Measurements from ENCODE around the gene TOR3A. TPM values are rescaled to one million over a fixed set of nuclear protein-coding genes. Genes with fewer than 3 reads are reported as not detected.

The TOR3A gene
- total RNA-seq, 1 donor from 2014 or later, result 35.3 TPM

GRCh38 chr1:179047636-179047997 is 34.3 kb upstream of the TOR3A start:
- no peak for DNase-seq (ENCODE audit: low spot score)
- no peak overlapping the region for H3K27ac Mint-ChIP-seq
- no peaks in the 10 kb centered on the region for H3K27me3 Mint-ChIP-seq (ENCODE audit: low read depth)
- H3K4me1 Mint-ChIP-seq (ENCODE audit: low read depth), result peaks cover 4% of the 10 kb centered on the region
- intact Hi-C loops (cut with micrococcal nuclease), result no loop called here
- no peak overlapping the region for H3K4me3 Mint-ChIP-seq (ENCODE audit: low read depth)
- H3K9me3 Mint-ChIP-seq, result no peaks in the 10 kb centered on the region
- peaks cover 6% of the 10 kb centered on the region for H3K36me3 Mint-ChIP-seq (ENCODE audit: low read depth)

DNA sequence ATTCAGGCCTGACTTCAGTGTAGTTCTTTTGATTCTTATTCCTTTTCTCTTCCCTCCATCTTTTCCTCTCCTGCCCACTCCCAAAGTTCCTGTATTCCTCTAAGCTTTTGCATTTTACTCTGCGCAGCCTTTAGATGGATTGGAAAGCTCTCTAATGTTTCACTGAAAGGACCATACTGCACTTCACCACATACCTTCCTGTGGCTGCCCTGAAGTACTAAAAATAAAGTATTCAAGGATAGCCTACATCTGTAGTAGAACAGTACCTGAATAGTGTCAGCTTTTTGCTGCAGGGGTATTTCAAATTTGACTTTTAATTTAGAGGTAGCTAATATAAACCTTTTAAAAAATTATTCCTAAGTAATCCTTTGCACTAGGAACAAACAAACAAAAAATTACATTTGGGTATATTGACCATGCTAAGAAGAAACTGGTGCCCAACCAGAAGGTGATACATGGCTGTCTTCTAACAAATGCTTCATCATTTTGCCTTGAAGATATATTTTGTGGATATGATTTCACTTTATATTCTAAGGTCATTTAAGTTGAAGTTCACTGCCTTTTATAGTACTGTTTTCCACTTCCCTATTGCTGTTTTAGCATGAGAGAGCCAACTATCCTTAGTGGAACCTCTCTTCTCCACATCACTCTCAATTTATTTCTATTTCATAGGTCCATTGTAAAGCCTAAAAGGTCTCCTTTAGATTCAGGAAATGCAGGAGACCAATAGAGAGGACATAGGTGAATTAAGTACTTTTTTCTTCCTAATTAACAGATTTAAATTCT is 33.3 kb upstream of the TOR3A start:
- no peaks in the 10 kb centered on the region for H3K9me3 Mint-ChIP-seq
- no peak for DNase-seq (ENCODE audit: low spot score)
- H3K27ac Mint-ChIP-seq, result no peak overlapping the region
- peaks cover 4% of the 10 kb centered on the region for H3K4me1 Mint-ChIP-seq (ENCODE audit: low read depth)
- H3K4me3 Mint-ChIP-seq (ENCODE audit: low read depth), result no peak overlapping the region
- peaks cover 6% of the 10 kb centered on the region for H3K36me3 Mint-ChIP-seq (ENCODE audit: low read depth)
- H3K27me3 Mint-ChIP-seq (ENCODE audit: low read depth), result no peaks in the 10 kb centered on the region
- intact Hi-C loops (cut with micrococcal nuclease), result no loop called here

GRCh38 chr1:179052776-179053175 is 29.1 kb upstream of the TOR3A start:
- no peaks in the 10 kb centered on the region for H3K27me3 Mint-ChIP-seq (ENCODE audit: low read depth)
- no peak for DNase-seq (ENCODE audit: low spot score)
- H3K9me3 Mint-ChIP-seq, result no peaks in the 10 kb centered on the region
- no peak overlapping the region for H3K27ac Mint-ChIP-seq
- peaks cover 27% of the 10 kb centered on the region for H3K36me3 Mint-ChIP-seq (ENCODE audit: low read depth)
- peaks cover 2% of the 10 kb centered on the region for H3K4me1 Mint-ChIP-seq (ENCODE audit: low read depth)
- no peak overlapping the region for H3K4me3 Mint-ChIP-seq (ENCODE audit: low read depth)
- intact Hi-C loops (cut with micrococcal nuclease), result no loop called here

DNA sequence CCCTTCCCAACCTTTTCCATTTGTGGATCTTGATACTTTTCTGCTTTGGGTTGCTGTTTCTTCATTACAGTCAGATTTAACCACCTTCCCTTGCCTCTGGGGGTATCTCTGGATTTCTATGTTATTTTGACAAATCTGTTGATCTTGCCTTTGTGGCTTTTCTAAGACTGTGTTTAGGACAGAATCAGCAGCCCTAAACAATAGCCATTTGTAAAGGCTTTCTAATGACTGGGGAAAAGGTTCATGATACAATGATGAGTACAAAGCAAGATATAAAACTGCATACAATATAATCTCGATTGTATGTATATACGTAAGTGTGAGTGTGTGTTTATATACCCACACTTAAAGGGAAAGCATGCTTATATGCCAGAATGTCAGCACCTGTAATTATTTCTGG is 28.4 kb upstream of the TOR3A start:
- Mint-ChIP-seq H3K27ac (no peak overlapping the region), H3K36me3 (ENCODE audit: low read depth) (peaks cover 31% of the 10 kb centered on the region), H3K27me3 (ENCODE audit: low read depth) (no peaks in the 10 kb centered on the region), H3K9me3 (no peaks in the 10 kb centered on the region), H3K4me1 (ENCODE audit: low read depth) (no peaks in the 10 kb centered on the region), H3K4me3 (ENCODE audit: low read depth) (no peak overlapping the region)
- no peak for DNase-seq (ENCODE audit: low spot score)
- intact Hi-C loops (cut with micrococcal nuclease), result no loop called here

DNA sequence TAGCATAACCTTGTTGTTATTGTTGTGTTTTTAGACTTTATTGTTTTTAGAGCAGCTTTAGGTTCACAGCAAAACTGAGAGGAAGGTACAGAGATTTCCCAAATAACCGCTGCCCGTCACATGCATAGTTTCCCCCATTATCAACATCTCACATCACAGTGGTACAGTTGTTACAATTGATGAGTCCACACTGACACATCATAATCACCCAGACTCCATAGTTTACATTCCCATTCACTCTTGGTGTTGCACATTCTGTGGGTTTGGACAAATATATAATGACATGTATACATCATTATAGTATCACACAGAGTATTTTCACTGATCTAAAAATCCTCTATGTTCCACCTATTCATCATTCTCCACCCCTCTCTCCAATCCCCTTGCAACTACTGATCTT is 25.9 kb upstream of the TOR3A start:
- no peak overlapping the region for H3K27ac Mint-ChIP-seq
- intact Hi-C loops (cut with micrococcal nuclease), result no loop called here

DNA sequence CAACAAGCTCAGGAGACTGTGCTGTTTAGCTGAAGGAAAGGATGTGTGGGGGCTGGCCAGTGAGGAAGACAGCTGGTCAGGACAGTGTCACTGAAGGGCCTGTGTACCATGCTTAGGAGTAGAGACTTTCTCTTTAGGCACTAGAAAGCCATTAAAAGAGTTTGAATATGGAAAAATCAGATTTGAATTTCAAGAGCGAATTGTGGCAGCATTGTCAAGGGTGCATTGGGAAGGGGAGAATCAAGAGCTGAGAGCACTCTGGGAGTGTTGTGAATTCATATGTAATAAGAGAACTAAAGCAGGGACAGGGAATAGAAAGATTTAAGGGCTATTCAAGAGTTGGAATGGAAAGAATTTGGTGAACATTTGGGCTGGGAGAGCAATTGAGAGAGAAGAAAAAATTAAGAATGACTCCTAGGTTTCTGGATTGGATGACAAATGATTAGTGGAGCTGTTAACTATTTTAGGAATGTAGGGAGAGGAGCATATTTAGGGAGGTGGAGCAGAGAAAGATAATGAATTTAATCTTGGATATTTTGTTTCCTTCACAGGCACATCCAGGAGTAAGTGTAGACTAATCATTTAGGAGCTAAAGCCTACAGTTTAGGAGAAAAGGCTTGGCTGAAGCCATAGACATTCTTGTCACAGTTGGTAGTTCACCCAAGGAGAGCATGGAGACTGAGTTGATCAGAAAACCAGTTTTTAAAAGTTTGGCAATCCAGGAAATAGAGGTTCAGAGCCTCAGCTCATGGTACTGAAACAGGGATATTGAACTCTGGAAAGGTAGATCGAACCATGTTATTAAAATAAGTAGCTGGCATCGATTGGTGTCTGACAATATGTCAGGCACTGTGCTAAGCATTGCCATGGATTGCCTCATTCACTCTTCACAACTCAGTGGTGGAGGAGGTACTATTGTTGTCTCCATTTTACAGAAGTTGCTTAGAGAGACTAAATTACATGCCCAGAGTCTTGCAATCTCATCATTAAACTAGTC is 23.1 kb upstream of the TOR3A start:
- DNase-seq (ENCODE audit: low spot score), result no peak
- Mint-ChIP-seq H3K27me3 (ENCODE audit: low read depth) (no peaks in the 10 kb centered on the region), H3K9me3 (no peaks in the 10 kb centered on the region), H3K36me3 (ENCODE audit: low read depth) (peaks cover 42% of the 10 kb centered on the region), H3K27ac (no peak overlapping the region), H3K4me1 (ENCODE audit: low read depth) (no peaks in the 10 kb centered on the region), H3K4me3 (ENCODE audit: low read depth) (no peak overlapping the region)
- intact Hi-C loops (cut with micrococcal nuclease), result no loop called here

More for the DNA sequence above, 25.9 kb upstream of the TOR3A start:
- Mint-ChIP-seq H3K4me1 (ENCODE audit: low read depth) (no peaks in the 10 kb centered on the region), H3K9me3 (no peaks in the 10 kb centered on the region), H3K36me3 (ENCODE audit: low read depth) (peaks cover 36% of the 10 kb centered on the region), H3K4me3 (ENCODE audit: low read depth) (no peak overlapping the region), H3K27me3 (ENCODE audit: low read depth) (no peaks in the 10 kb centered on the region)
- DNase-seq (ENCODE audit: low spot score), result no peak

GRCh38 chr1:179061360-179062282 is 20.2 kb upstream of the TOR3A start:
- intact Hi-C loops (cut with micrococcal nuclease), result no loop called here
- Mint-ChIP-seq H3K4me3 (ENCODE audit: low read depth) (no peak overlapping the region), H3K9me3 (no peaks in the 10 kb centered on the region), H3K27ac (no peak overlapping the region), H3K27me3 (ENCODE audit: low read depth) (no peaks in the 10 kb centered on the region), H3K4me1 (ENCODE audit: low read depth) (no peaks in the 10 kb centered on the region), H3K36me3 (ENCODE audit: low read depth) (peaks cover 31% of the 10 kb centered on the region)
- no peak for DNase-seq (ENCODE audit: low spot score)

DNA sequence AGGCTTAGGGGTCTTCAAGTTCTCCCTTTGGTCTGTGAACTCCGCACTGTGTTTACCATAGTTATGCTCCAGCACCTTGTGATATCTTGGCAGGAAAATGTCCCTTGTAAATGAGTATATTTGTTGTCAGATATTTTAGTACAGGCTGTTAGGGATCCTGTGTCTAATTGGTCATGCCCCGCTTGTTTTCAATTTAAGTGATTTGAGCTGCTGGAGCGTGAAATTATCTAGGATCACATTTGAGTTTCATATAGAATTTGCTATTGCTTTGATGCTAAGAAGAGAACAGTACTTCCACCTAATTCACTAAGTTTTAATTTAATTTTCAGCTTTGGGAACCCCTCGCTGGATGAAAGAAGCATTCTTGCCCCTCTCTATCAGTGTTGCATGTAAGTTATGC is 15.4 kb upstream of the TOR3A start:
- Mint-ChIP-seq H3K9me3 (no peaks in the 10 kb centered on the region), H3K4me1 (ENCODE audit: low read depth) (no peaks in the 10 kb centered on the region), H3K36me3 (ENCODE audit: low read depth) (peaks cover 23% of the 10 kb centered on the region), H3K27me3 (ENCODE audit: low read depth) (no peaks in the 10 kb centered on the region), H3K4me3 (ENCODE audit: low read depth) (no peak overlapping the region), H3K27ac (no peak overlapping the region)
- no peak for DNase-seq (ENCODE audit: low spot score)
- intact Hi-C loops (cut with micrococcal nuclease), result no loop called here

DNA sequence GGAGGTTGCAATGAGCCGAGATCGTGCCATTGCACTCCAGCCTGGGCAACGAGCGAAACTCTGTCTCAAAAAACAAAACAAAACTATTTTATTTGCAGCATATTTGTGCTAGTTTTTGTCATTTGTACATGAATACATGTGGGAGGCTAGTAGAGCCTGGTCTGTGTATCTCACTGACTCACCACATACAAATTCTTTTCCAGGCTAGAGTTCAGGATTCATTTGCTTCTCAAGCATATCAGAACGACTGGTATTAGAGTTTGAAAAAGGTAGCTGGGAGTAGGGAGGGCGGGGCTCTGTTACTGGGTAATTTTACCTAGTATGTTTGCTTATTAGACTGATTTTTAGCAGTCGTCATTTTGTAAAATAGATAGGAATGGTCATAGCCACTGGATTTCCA is 4.5 kb upstream of the TOR3A start:
- Mint-ChIP-seq H3K4me1 (ENCODE audit: low read depth) (peaks cover 11% of the 10 kb centered on the region), H3K27ac (no peak overlapping the region), H3K36me3 (ENCODE audit: low read depth) (peaks cover 9% of the 10 kb centered on the region), H3K27me3 (ENCODE audit: low read depth) (no peaks in the 10 kb centered on the region), H3K9me3 (no peaks in the 10 kb centered on the region), H3K4me3 (ENCODE audit: low read depth) (no peak overlapping the region)
- DNase-seq (ENCODE audit: low spot score), result no peak
- intact Hi-C loops (cut with micrococcal nuclease), result no loop called here

DNA sequence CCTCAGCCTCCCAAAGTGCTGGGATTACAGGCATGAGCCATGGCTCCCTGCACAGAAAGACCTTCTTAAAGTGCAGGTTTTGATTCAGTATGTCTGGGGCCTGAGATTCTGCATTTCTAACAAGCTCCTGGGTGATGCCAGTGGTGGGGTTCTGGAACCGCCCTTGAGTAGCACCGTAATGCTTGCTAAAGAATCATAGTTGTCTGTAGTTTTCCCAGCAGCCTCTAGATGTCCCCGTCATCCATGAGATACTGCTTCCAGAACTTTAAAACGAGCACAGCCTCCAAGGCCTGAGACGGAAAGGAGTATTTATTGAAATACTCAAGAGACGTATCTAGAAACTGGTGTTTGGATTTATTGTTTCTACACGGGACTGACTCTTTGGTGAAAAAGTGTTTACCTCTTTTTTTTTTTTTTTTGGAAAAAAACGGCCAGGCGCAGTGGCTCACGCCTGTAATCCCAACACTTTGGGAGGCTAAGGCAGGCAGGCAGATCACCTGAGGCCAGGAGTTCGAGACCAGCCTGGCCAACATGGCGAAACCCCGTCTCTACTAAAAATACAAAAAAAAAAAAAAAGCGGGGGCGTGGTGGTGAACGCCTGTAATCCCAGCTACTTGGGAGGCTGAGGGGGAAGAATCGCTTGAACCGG is 2.6 kb upstream of the TOR3A start:
- H3K4me3 Mint-ChIP-seq (ENCODE audit: low read depth), result no peak overlapping the region
- peaks cover 3% of the 10 kb centered on the region for H3K36me3 Mint-ChIP-seq (ENCODE audit: low read depth)
- intact Hi-C loops (cut with micrococcal nuclease), result loop anchor here (1.0 kb wide), 1 partner anchor 290 kb away; no protein-coding TSS in a partner anchor
- no peaks in the 10 kb centered on the region for H3K9me3 Mint-ChIP-seq
- H3K4me1 Mint-ChIP-seq (ENCODE audit: low read depth), result peaks cover 15% of the 10 kb centered on the region
- no peak overlapping the region for H3K27ac Mint-ChIP-seq
- no peaks in the 10 kb centered on the region for H3K27me3 Mint-ChIP-seq (ENCODE audit: low read depth)
- DNase-seq (ENCODE audit: low spot score), result peak; percentile 31

DNA sequence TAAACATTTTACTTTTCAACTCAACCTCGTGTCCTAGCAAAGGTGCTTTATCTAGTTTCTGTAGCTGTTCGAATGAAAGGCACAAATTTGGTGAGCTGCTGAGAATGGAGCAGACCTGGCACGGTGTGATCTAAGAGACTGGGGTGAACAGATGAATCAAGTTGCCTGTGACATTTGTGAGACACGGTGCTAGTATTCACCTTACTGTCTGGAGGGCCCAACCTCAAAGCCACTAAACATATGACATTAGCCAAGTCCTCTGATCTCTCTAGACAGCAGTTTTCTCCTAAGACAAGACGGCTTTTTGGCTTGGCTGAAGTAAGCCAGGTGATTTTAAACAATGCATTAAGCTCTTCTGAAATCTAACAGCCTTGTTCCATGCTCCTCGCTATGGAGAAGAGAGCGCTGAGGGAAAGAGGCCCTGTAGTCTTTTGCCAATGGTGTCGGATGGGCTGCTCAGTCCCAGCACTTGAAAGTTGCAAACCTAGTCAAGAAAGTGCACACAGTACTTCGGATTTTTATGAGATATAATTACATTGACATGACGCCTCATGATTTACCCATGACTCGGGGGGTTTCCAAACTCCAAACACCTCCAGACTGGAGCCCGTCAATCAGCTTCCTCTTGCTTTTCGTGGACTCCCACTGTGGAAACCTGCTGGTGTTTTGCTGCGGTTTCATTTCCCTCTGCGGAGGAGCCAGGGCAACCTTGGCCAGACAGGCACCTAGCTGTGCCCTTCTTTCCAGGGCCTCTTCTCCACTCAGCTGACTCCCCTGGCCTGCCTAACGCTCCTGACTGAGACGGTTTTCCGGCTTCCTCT is 794 bp upstream of the TOR3A start:
- peaks cover 11% of the 10 kb centered on the region for H3K36me3 Mint-ChIP-seq (ENCODE audit: low read depth)
- peak overlapping the region; percentile 97 for H3K4me3 Mint-ChIP-seq (ENCODE audit: low read depth)
- H3K27me3 Mint-ChIP-seq (ENCODE audit: low read depth), result no peaks in the 10 kb centered on the region
- peaks cover 20% of the 10 kb centered on the region for H3K4me1 Mint-ChIP-seq (ENCODE audit: low read depth)
- H3K9me3 Mint-ChIP-seq, result no peaks in the 10 kb centered on the region
- peak overlapping the region; percentile 82 for H3K27ac Mint-ChIP-seq
- intact Hi-C loops (cut with micrococcal nuclease), result loop anchor here (1.0 to 5.0 kb wide), 5 partner anchors 46 to 114 kb away; partner anchors contain the start of gene FAM20B
- DNase-seq (ENCODE audit: low spot score), result no peak

Measured in activated T-helper 2 cell treated with anti-CD3 and anti-CD28 coated beads, Interferon-gamma antibody, Interleukin-2, Interleukin-4, amounts not matched to agents 10 μg/mL and 5 μg/mL and 100 μg/mL, durations not matched to agents 14 hours and 24 hours and 36 hours (primary cell).